Measurements from ENCODE around the gene DIDO1. TPM values are rescaled to one million over a fixed set of nuclear protein-coding genes. Genes with fewer than 3 reads are reported as not detected.

The DIDO1 gene
- total RNA-seq, 1 experiment from 2014 or later, result 85.9 TPM

- Histone ChIP-seq H3K4me2 (ENCODE audit: insufficient read depth, insufficient read length, low read length) (no peak overlapping the region), H3K56ac (ENCODE audit: insufficient read length, low read depth, low read length) (no peak overlapping the region), H3K4me1 (ENCODE audit: insufficient read depth, low read length) (no peaks in the 10 kb centered on the region), H3K9me3 (ENCODE audit: control insufficient read depth, low read depth, low read length) (no peaks in the 10 kb centered on the region), H3K9ac (ENCODE audit: extremely low read depth, insufficient read length, low read length) (no peak overlapping the region), H3K14ac (ENCODE audit: insufficient read depth, low read length) (no peak overlapping the region), H3K79me2 (ENCODE audit: insufficient read depth, low read length) (no peaks in the 10 kb centered on the region), H2BK20ac (ENCODE audit: low read depth, low read length, poor library complexity, severe bottlenecking) (no peak overlapping the region), H3K23me2 (ENCODE audit: insufficient read length, low read depth, low read length, poor library complexity, severe bottlenecking) (no peaks in the 10 kb centered on the region), H3K79me1 (ENCODE audit: insufficient read depth, low read depth, low read length, poor library complexity, severe bottlenecking) (no peaks in the 10 kb centered on the region), H3K27ac (ENCODE audit: insufficient read length, low read depth, low read length) (no peak overlapping the region), H3T11ph (ENCODE audit: low read length) (no peak overlapping the region), H2BK5ac (ENCODE audit: insufficient read length, low read length) (no peak overlapping the region), H2AFZ (ENCODE audit: low read length) (no peak overlapping the region), H4K20me1 (ENCODE audit: control insufficient read depth, insufficient read depth, insufficient read length) (no peaks in the 10 kb centered on the region), H2BK120ac (ENCODE audit: low read depth, low read length, poor library complexity, severe bottlenecking) (no peak overlapping the region), H2AK5ac (ENCODE audit: insufficient read length, low read length) (no peak overlapping the region), H4K8ac (replicated peaks; ENCODE audit: insufficient read length, low read depth, low read length) (no peak overlapping the region), H4K91ac (ENCODE audit: insufficient read length, low read depth, low read length) (no peak overlapping the region), H4K5ac (ENCODE audit: insufficient read length, low read depth, low read length) (no peak overlapping the region), H2BK15ac (ENCODE audit: low read depth, low read length) (no peak overlapping the region), H3K23ac (ENCODE audit: insufficient read length, low read depth, low read length) (no peak overlapping the region), H2BK12ac (ENCODE audit: insufficient read length, low read depth, low read length) (no peak overlapping the region), H3K18ac (ENCODE audit: insufficient read length, low read depth, low read length) (no peak overlapping the region), H3K27me3 (ENCODE audit: insufficient read depth, low read length) (no peaks in the 10 kb centered on the region), H3K4ac (ENCODE audit: low read depth, low read length) (no peak overlapping the region)
- Mint-ChIP-seq H3K36me3 (ENCODE audit: insufficient read depth in 1 of 3, low read depth in 3 of 3) (peaks cover 53 to 82% (median 58%) of the 10 kb centered on the region in 3 experiments; a peak in 6 of 7 replicates), H3K27ac (no peak overlapping the region), H3K4me1 (peaks cover 7 to 10% of the 10 kb centered on the region in 2 experiments), H3K27me3 (ENCODE audit: low read depth) (no peaks in the 10 kb centered on the region), H3K4me3 (no peak overlapping the region), H3K9me3 (no peaks in the 10 kb centered on the region)
- no CpG with 5 or more reads among the region's 14 CpGs for WGBS (ENCODE audit: extremely low coverage, insufficient read length, low lambda C conversion rate)
- TF ChIP-seq CTCF (conservative IDR thresholded peaks at IDR 0.05), result peak; percentile 42; the same call in 2 of the 3 replicates
- DNase-seq, result no peak
These were observed 32.6 kb downstream of the DIDO1 start for GRCh38 chr20:62893700-62894099.
